HG03039 (cell line): Measurements from ENCODE around the gene DNAJC1.

Source experiments
- ATAC-seq: cut with Tn5 transposase; IDR thresholded peaks from one replicate; pipeline ENCODE4 v1.9.1; 2021; ENCODE audit warnings: mild to moderate bottlenecking, moderate library complexity; ENCODE audit not compliant: unreplicated experiment

Gene DNAJC1

GRCh38 chr10:21964983-21965665, 38.4 kb downstream of the DNAJC1 start:
- no peak for ATAC-seq

GRCh38 chr10:21962358-21962757, 41.2 kb downstream of the DNAJC1 start:
- no peak for ATAC-seq

GRCh38 chr10:21961847-21962246, 41.7 kb downstream of the DNAJC1 start:
- no peak for ATAC-seq

GRCh38 chr10:21959998-21960397, 43.5 kb downstream of the DNAJC1 start:
- no peak for ATAC-seq

GRCh38 chr10:21954690-21955089, 48.8 kb downstream of the DNAJC1 start:
- no peak for ATAC-seq

GRCh38 chr10:21954132-21954531, 49.4 kb downstream of the DNAJC1 start:
- ATAC-seq: no peak

GRCh38 chr10:21953585-21954057, 49.9 kb downstream of the DNAJC1 start:
- ATAC-seq: peak; percentile 51

GRCh38 chr10:21950566-21950965, 53.0 kb downstream of the DNAJC1 start:
- no peak for ATAC-seq

GRCh38 chr10:21946946-21947345, 56.6 kb downstream of the DNAJC1 start:
- ATAC-seq: no peak

- no peak for ATAC-seq
These were observed 58.7 kb downstream of the DNAJC1 start for GRCh38 chr10:21944727-21945386.

GRCh38 chr10:21943633-21944265, 59.8 kb downstream of the DNAJC1 start:
- no peak for ATAC-seq

GRCh38 chr10:21935439-21936023, 68.0 kb downstream of the DNAJC1 start:
- no peak for ATAC-seq

GRCh38 chr10:21934307-21934706, 69.2 kb downstream of the DNAJC1 start:
- no peak for ATAC-seq

- ATAC-seq: no peak
These were observed 74.5 kb downstream of the DNAJC1 start for GRCh38 chr10:21929070-21929469.

- ATAC-seq: no peak
These were observed 75.7 kb downstream of the DNAJC1 start for GRCh38 chr10:21927631-21928353.

- ATAC-seq: no peak
These were observed 76.6 kb downstream of the DNAJC1 start for GRCh38 chr10:21926949-21927348.

- ATAC-seq: no peak
These were observed 77.1 kb downstream of the DNAJC1 start for GRCh38 chr10:21926358-21926925.

- ATAC-seq: no peak
These were observed 77.7 kb downstream of the DNAJC1 start for GRCh38 chr10:21925851-21926250.

- no peak for ATAC-seq
These were observed 79.0 kb downstream of the DNAJC1 start for GRCh38 chr10:21924511-21924910.

- no peak for ATAC-seq
These were observed 82.9 kb downstream of the DNAJC1 start for GRCh38 chr10:21920633-21921032.

- no peak for ATAC-seq
These were observed 83.6 kb downstream of the DNAJC1 start for GRCh38 chr10:21919906-21920305.
